Brain microvascular endothelial cell (primary cell): ENCODE data around the gene MYO9A.

Experiments used
- DNase-seq: peaks from one replicate; pipeline ENCODE4 v3.0.0-alpha.2; 2020
- H3K27ac ChIP-seq: fragments of 250-450 bp; sonication (Bioruptor Pico); 2 replicates; pipeline ENCODE4 v1.5.1; 2020; ENCODE audit warnings: mild to moderate bottlenecking, moderate library complexity
- H3K27me3 ChIP-seq: fragments of 250-450 bp; sonication (Bioruptor Pico); replicated peaks from 2 replicates; pipeline ENCODE4 v1.5.1; 2020; ENCODE audit warnings: mild to moderate bottlenecking
- H3K36me3 ChIP-seq: fragments of 250-450 bp; sonication (Bioruptor Pico); replicated peaks from 2 replicates; pipeline ENCODE4 v1.5.1; 2020; ENCODE audit warnings: mild to moderate bottlenecking
- H3K4me3 ChIP-seq: 2 replicates; pipeline ENCODE4 v1.5.1; 2011; ENCODE audit warnings: low read depth, mild to moderate bottlenecking, control low read depth, low read length, moderate library complexity
- in situ Hi-C: cut with HindIII; loops from 2 replicates; pipeline ENCODE4 v1.10.0; 2017; ENCODE audit warnings: low sequenced_read_pairs, low pct_ligation_motif_present
- TF ChIP-seq, protein P1 (sequence below): IDR thresholded peaks from 2 replicates; pipeline ENCODE4 v1.5.1; 2011; ENCODE audit warnings: low read depth, mild to moderate bottlenecking, moderate library complexity, low read length, control low read depth, inconsistent platforms; ENCODE audit errors: missing control alignments

MYO9A gene

GRCh38 chr15:71807691-71808091, 310.3 kb downstream of the MYO9A start:
- in situ Hi-C loops = no loop called here
- Histone ChIP-seq H3K4me3 (no peak overlapping the region), H3K27me3 (no peaks in the 10 kb centered on the region), H3K27ac (no peak overlapping the region), H3K36me3 (no peaks in the 10 kb centered on the region)
- TF ChIP-seq, protein P1, sequence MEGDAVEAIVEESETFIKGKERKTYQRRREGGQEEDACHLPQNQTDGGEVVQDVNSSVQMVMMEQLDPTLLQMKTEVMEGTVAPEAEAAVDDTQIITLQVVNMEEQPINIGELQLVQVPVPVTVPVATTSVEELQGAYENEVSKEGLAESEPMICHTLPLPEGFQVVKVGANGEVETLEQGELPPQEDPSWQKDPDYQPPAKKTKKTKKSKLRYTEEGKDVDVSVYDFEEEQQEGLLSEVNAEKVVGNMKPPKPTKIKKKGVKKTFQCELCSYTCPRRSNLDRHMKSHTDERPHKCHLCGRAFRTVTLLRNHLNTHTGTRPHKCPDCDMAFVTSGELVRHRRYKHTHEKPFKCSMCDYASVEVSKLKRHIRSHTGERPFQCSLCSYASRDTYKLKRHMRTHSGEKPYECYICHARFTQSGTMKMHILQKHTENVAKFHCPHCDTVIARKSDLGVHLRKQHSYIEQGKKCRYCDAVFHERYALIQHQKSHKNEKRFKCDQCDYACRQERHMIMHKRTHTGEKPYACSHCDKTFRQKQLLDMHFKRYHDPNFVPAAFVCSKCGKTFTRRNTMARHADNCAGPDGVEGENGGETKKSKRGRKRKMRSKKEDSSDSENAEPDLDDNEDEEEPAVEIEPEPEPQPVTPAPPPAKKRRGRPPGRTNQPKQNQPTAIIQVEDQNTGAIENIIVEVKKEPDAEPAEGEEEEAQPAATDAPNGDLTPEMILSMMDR = no peak
- no peak for DNase-seq

GRCh38 chr15:71807125-71807629, 310.8 kb downstream of the MYO9A start:
- no peak overlapping the region for H3K27ac ChIP-seq
- H3K4me3 ChIP-seq = no peak overlapping the region
- in situ Hi-C loops = no loop called here
- TF ChIP-seq, protein P1 = no peak
- no peaks in the 10 kb centered on the region for H3K27me3 ChIP-seq
- no peak for DNase-seq
- no peaks in the 10 kb centered on the region for H3K36me3 ChIP-seq

- peak; percentile 69 for DNase-seq
- no peaks in the 10 kb centered on the region for H3K27me3 ChIP-seq
Measured at GRCh38 chr15:71806452-71806931, 311.5 kb downstream of the MYO9A start.

DNA sequence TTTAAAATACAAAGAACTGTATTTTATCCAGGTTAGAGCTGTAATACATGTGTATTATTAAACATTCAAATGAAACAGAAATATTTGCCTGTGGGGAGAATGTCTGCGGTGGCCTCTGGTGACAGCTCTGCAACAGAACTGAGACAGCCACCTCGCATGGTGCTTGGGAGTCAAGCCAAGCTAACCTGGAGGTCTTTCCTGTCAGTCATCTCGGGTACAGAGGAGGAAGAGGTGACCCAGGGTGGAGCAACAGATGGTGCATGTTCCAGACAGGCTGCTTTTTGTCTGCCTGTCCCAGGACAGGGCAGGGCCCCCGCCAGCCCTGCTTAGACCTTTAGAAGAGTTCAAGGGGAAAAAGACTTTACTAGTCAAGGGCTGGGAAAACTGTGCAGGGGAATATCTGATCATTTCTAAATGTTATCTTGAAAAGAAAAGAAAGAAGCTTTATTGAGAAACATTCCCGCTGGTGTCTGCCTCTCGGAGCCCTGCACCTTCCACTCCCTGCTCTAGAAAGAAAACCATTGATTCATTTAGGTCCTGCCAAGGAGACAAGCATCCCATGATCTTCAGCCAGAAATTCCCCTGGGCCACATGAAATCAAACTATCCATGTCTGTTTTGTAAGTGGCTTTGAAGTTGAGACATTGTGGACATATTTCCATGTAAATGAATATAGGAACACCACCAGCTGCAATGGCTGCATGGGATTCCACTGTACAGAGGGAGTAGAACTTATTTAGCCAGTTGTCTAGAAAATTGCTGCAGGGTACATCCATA, 313.1 kb downstream of the MYO9A start:
- Histone ChIP-seq H3K27ac (no peak overlapping the region), H3K27me3 (no peaks in the 10 kb centered on the region), H3K36me3 (no peaks in the 10 kb centered on the region), H3K4me3 (no peak overlapping the region)
- TF ChIP-seq, protein P1 = no peak
- DNase-seq = no peak
- in situ Hi-C loops = no loop called here

More at GRCh38 chr15:71806452-71806931, 311.5 kb downstream of the MYO9A start:
- in situ Hi-C loops = no loop called here
- Histone ChIP-seq H3K36me3 (no peaks in the 10 kb centered on the region), H3K27ac (no peak overlapping the region), H3K4me3 (no peak overlapping the region)
- TF ChIP-seq, protein P1 = no peak

DNA sequence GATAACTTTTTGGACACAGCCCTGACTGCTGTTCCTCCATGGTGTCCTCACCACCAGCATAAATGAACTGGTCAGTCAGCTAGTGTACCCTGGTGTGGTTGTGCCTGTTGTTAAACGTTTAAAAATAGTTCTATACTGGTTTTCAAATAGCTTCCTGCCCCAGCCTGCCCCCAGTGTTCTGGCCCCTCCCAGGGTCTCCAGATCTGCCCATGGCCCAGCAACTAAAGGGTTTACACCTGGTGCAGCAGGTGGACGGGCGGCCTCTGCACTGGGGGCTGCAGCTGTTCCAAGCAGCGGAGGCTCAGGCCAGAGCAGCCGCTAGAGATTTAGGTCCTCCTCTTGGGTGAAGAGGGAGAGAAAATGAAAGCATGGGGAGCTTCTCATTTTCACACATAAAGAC, 313.7 kb downstream of the MYO9A start:
- H3K27me3 ChIP-seq = no peaks in the 10 kb centered on the region
- in situ Hi-C loops = no loop called here
- H3K4me3 ChIP-seq = no peak overlapping the region
- no peak for DNase-seq
- TF ChIP-seq, protein P1 = no peak
- H3K27ac ChIP-seq = no peak overlapping the region
- no peaks in the 10 kb centered on the region for H3K36me3 ChIP-seq
